ENCODE results near the gene UGT1A7. TPM values are rescaled to one million over a fixed set of nuclear protein-coding genes. Genes with fewer than 3 reads are reported as not detected.

UGT1A7 gene
- total and polyA plus RNA-seq, 4 donors, result 0.45 TPM; not detected in 3

GRCh38 chr2:233793465-233794127 is 111.9 kb downstream of the UGT1A7 start:
- ATAC-seq (ENCODE audit: insufficient read depth, low FRiP score) (no peak), DNase-seq (peak; percentile 20 to 59 (median 55))
- H3K9me3 ChIP-seq (ENCODE audit: control insufficient read depth in 4 of 4, insufficient read depth in 3 of 4, low read length in 3 of 4), result no peaks in the 10 kb centered on the region
- TF ChIP-seq CTCF (IDR thresholded peaks at IDR 0.05; ENCODE audit: control extremely low read depth, extremely low read depth), result no peak
- no peak overlapping the region for H3K27ac ChIP-seq (ENCODE audit: low read depth in 1 of 2, low read length in 1 of 2)
- H3K36me3 ChIP-seq (ENCODE audit: control insufficient read depth in 4 of 4, insufficient read depth in 4 of 4, low read length in 4 of 4), result no peaks in the 10 kb centered on the region
- WGBS, 2 donors, result 65 to 85% methylated on average over 18 of the region's 18 CpGs
- no peaks in the 10 kb centered on the region for H3K4me1 ChIP-seq (ENCODE audit: control insufficient read depth in 5 of 5, insufficient read depth in 5 of 5, low read length in 5 of 5)
- no peak overlapping the region for H3K9ac ChIP-seq (ENCODE audit: insufficient read depth in 1 of 2, low read length in 2 of 2)
- no peak overlapping the region for H3K4me3 ChIP-seq
- no peaks in the 10 kb centered on the region for H3K27me3 ChIP-seq (ENCODE audit: control insufficient read depth in 3 of 3, insufficient read depth in 3 of 3, low read length in 2 of 3)

GRCh38 chr2:233794128-233794658 is 112.5 kb downstream of the UGT1A7 start:
- H3K9ac ChIP-seq (ENCODE audit: insufficient read depth in 1 of 2, low read length in 2 of 2), result no peak overlapping the region
- H3K4me3 ChIP-seq, result no peak overlapping the region
- H3K27ac ChIP-seq (ENCODE audit: low read depth in 1 of 2, low read length in 1 of 2), result no peak overlapping the region
- H3K36me3 ChIP-seq (ENCODE audit: control insufficient read depth in 4 of 4, insufficient read depth in 4 of 4, low read length in 4 of 4), result no peaks in the 10 kb centered on the region
- no peaks in the 10 kb centered on the region for H3K4me1 ChIP-seq (ENCODE audit: control insufficient read depth in 5 of 5, insufficient read depth in 5 of 5, low read length in 5 of 5)
- no peak for ATAC-seq (ENCODE audit: insufficient read depth, low FRiP score)
- no peak for TF ChIP-seq CTCF (IDR thresholded peaks at IDR 0.05; ENCODE audit: control extremely low read depth, extremely low read depth)
- H3K27me3 ChIP-seq (ENCODE audit: control insufficient read depth in 3 of 3, insufficient read depth in 3 of 3, low read length in 2 of 3), result no peaks in the 10 kb centered on the region
- H3K9me3 ChIP-seq (ENCODE audit: control insufficient read depth in 4 of 4, insufficient read depth in 3 of 4, low read length in 3 of 4), result no peaks in the 10 kb centered on the region
- peak in 1 of 3 donors; percentile 33 for DNase-seq
- 68 to 81% methylated on average over 17 of the region's 17 CpGs for WGBS, 2 donors

GRCh38 chr2:233795735-233796171 is 114.1 kb downstream of the UGT1A7 start:
- Histone ChIP-seq H3K4me1 (ENCODE audit: control insufficient read depth in 5 of 5, insufficient read depth in 5 of 5, low read length in 5 of 5) (no peaks in the 10 kb centered on the region), H3K9ac (ENCODE audit: insufficient read depth in 1 of 2, low read length in 2 of 2) (no peak overlapping the region), H3K36me3 (ENCODE audit: control insufficient read depth in 4 of 4, insufficient read depth in 4 of 4, low read length in 4 of 4) (no peaks in the 10 kb centered on the region), H3K9me3 (ENCODE audit: control insufficient read depth in 4 of 4, insufficient read depth in 3 of 4, low read length in 3 of 4) (no peaks in the 10 kb centered on the region), H3K27ac (ENCODE audit: low read depth in 1 of 2, low read length in 1 of 2) (no peak overlapping the region), H3K27me3 (ENCODE audit: control insufficient read depth in 3 of 3, insufficient read depth in 3 of 3, low read length in 2 of 3) (no peaks in the 10 kb centered on the region), H3K4me3 (no peak overlapping the region)
- no peak for DNase-seq
- TF ChIP-seq CTCF (IDR thresholded peaks at IDR 0.05; ENCODE audit: control extremely low read depth, extremely low read depth), result no peak
- ATAC-seq (ENCODE audit: insufficient read depth, low FRiP score), result no peak
- 94 to 95% methylated on average over 13 of the region's 13 CpGs for WGBS, 2 donors

All from lung (tissue), 12 donors.